Erythroblast (primary cell): ENCODE results near the gene ADAM10.

ENCODE experiments used
- GATA1 ChIP-seq: IDR thresholded peaks from 2 replicates; pipeline ENCODE4 v1.6.1; 2011; ENCODE audit warnings: low read depth, mild to moderate bottlenecking, control low read depth, low read length, moderate library complexity
- POLR2A ChIP-seq: IDR thresholded peaks from 2 replicates; pipeline ENCODE4 v1.6.1; 2011; ENCODE audit warnings: mild to moderate bottlenecking, low read length

- no peak for TF ChIP-seq POLR2A
- no peak for TF ChIP-seq GATA1
Observed at GRCh38 chr15:58788056-58788710, 38.7 kb upstream of the ADAM10 start.
